ENCODE results near the gene TNFRSF18.
"Not testable (repeated sequence)": the region's sequence is repeated elsewhere in the genome, so short reads cannot be mapped to it uniquely, and the experiment has no call there.

Gene TNFRSF18, protein sequence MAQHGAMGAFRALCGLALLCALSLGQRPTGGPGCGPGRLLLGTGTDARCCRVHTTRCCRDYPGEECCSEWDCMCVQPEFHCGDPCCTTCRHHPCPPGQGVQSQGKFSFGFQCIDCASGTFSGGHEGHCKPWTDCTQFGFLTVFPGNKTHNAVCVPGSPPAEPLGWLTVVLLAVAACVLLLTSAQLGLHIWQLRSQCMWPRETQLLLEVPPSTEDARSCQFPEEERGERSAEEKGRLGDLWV

DNA sequence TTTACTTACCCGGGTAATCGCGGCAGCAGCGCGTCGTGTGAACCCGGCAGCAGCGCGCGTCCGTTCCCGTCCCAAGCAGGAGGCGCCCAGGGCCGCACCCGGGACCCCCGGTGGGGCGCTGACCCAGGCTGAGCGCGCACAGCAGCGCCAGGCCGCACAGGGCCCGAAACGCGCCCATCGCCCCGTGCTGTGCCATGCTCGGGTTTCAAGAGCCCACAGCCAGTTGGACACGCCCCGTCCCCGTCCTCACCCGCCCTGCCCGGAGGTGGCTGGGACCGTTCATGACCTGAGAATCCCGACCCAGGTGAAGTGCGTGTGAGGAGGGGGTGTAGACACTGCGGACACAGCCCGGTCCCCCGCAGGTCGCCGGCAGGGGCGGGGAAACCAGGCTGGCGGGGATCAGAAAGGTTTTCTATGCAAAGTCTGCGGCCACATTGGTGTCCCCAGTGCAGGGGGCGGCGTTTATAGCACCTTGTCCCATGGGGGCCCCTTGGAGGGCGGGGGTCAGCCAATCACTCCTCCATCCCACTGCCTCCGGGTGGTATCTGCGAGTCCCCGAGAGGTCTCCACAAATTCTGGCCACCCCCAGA is at the start of gene TNFRSF18:
TNFRSF18 (minus strand) TSS at position 217 of the 590 bp plus-strand sequence; CDS start at position 196, 21 bp downstream.
- DNase-seq, result no peak

DNA sequence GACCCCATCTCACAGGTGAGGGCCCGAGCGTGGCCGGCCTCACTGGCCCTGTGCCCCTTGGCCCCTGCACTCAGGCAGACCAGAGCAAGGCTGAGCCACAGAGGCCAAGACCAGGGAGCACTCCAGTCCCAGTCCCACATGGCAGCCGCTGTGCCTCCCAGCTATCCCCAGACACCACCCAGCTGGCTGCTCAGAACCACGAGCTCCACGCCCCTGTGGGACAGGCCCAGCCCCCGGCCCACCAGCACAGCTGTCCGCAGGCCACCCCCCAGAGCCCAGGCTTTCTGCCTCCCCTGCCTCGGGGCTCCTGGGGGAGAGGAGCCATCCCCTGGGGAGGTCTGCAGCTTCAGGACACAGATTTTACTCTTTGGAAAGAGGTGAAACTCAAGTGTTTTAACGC is 49.2 kb upstream of the TNFRSF18 start:
- DNase-seq, result no peak

DNA sequence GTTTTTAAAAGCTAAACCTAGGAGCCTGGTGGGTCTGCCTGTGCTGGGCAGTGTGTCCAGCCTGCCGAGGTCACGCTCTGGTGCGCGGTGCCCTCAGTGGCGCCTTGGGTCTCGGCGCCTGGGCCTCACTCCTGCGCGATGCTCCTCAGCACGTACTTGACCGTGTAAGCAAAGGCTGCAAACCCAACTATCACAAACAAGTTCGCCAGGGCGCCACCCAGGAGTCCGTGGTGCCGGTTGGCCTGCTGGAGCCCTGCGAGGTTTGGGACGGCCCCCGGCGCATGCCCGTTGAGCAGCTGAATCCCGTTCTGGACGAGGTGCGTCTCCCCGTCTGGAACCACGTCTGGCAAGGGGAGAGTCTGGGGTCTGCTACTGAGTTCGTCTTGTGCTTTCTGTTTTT is 48.7 kb upstream of the TNFRSF18 start:
- no peak for DNase-seq

DNA sequence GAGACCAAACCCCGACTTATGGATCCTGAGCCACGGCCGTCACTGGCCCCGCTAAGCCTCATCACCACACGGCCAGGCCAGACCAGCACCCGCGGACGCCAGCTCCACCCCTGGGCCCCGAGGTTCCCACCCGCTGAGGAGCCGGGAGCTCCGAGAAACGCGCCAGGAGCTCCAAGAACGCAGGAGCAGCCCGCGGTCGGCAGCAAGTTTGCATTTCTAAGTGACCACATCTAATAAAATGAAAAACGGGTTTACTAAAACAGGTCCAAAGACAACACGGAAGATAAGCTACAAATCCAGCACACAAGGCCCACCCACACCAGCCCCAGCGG is 48.2 kb upstream of the TNFRSF18 start:
- no peak for DNase-seq

DNA sequence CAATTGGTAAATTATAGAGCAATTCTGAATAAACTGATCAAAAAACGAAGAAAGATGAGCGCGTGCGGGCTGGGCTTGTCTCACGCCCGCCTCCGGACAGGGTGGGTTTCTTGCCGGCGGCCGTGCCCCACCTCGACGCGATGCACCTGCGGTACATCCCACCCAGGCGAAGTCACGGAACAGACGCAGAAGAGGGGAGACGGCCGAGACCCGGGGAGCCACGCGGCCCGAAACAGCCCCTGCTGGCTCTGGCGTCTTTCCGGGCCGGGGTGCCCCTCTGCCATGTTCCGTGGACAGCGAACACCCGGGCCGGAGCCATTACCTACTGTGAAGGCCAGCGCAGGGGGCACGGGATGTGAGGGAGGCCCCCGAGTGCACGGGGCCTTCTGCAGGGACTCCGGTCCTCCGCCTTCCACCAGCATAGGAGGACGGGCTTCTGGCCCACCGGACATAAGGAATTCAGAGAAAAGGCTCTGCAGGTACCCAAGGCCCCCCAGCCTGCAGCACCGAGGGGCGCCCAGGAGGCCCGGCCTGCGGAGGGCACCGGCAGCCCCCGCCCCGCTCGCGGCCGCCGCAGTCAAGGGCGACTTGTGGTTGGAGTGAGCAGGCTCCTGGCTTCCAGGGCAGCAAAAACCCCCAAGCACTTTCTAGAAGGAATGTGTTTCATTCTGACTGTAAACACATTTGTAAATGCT is 47.7 kb upstream of the TNFRSF18 start:
- DNase-seq, result no peak

- DNase-seq, result no peak
These were observed 46.9 kb upstream of the TNFRSF18 start for GRCh38 chr1:1253314-1253713.

DNA sequence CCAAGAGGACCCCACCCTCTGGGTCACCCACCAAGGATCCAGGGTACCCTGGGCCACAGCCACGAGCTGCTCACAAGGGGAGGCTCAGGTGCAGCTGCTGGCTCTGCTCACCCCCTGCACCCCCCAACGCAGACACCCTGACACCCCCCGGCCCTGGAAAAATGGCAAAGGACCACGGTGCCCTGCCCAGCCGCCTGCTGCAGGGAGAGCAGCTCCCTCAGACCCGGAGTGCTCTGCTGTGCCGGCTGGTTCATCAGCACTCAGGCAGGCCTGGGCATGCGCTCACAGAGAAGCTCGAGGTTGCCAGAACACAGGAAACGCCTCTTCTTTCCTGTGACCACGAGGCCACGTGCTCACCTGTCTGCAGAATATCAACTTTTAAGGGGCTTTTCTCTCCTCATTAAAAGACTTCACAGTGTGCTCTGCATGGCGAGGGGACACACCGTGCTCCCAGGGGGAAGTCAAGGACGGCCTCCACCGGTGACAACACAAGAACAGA is 44.4 kb upstream of the TNFRSF18 start:
- DNase-seq, result no peak

DNA sequence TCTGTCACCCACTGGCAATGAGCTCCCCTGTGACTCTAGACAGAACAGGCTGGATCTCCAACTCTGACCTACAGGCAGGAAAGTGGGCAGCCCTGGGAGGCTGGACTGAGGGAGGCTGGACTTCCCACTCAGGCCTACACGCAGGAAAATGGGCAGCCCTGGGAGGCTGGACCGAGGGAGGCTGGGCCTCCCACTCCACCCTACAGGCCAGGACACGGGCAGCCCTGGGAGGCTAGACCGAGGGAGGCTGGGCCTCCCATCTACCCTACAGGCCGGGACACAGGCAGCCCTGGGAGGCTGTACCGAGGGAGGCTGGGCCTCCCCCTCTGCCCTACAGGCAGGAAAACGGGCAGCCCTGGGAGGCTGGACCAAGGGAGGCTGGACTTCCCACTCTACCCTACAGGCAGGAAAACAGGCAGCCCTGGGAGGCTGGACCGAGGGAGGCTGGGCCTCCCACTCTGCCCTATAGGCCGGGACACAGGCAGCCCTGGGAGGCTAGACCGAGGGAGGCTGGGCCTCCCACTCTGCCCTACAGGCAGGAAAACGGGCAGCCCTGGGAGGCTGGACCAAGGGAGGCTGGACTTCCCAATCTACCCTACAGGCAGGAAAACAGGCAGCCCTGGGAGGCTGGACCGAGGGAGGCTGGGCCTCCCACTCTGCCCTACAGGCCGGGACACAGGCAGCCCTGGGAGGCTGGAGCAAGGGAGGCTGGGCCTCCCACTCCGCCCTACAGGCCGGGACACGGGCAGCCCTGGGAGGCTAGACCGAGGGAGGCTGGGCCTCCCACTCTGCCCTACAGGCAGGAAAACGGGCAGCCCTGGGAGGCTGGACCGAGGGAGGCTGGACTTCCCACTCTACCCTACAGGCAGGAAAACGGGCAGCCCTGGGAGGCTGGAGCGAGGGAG is 41.9 kb upstream of the TNFRSF18 start:
- not testable (repeated sequence) for DNase-seq

GRCh38 chr1:1247341-1247913 is 41.0 kb upstream of the TNFRSF18 start:
- DNase-seq, result no peak

DNA sequence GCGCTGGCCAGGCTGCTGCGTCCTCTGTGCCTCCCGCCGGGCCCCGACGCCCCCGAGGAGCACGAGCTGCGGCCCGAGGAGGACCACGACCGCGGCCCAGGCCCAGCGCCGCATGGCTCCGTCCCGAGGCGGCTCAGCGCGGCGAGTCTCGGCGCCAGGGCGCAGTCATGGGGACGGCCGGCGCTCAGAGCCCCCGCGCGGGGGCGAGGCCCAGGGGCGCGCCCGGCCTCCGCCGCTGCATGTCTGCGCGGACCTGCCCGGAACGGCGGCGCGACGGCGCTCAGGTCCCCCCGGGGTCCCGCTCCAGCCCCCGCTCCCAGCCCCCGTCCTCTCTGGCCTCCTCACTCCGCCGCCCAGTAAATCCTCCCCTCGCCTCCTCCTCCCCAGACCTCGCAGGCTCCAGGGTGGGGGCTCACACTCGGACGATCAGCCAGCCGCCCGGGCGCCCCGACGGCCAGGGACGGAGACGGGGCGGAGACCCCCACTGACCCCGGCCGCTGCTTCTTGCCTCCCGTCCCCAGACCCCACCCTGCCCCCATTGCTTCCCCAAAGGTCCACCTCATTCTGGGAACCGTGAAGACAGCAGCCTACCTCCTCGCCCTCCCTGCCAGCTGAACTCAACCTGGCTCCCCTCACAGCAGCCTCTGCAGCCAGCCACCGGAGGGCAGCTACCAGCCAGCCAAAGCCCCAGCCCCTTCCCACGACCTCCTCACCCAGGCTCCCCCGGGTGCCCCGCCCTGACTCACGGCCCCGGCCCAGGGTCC is 40.4 kb upstream of the TNFRSF18 start, which contains the start of gene C1QTNF12:
C1QTNF12 (minus strand) TSS at position 146 of the 764 bp plus-strand sequence; CDS start at position 114, 32 bp downstream.
- peak in 2 of 3 donors; percentile 18 to 43 for DNase-seq

DNA sequence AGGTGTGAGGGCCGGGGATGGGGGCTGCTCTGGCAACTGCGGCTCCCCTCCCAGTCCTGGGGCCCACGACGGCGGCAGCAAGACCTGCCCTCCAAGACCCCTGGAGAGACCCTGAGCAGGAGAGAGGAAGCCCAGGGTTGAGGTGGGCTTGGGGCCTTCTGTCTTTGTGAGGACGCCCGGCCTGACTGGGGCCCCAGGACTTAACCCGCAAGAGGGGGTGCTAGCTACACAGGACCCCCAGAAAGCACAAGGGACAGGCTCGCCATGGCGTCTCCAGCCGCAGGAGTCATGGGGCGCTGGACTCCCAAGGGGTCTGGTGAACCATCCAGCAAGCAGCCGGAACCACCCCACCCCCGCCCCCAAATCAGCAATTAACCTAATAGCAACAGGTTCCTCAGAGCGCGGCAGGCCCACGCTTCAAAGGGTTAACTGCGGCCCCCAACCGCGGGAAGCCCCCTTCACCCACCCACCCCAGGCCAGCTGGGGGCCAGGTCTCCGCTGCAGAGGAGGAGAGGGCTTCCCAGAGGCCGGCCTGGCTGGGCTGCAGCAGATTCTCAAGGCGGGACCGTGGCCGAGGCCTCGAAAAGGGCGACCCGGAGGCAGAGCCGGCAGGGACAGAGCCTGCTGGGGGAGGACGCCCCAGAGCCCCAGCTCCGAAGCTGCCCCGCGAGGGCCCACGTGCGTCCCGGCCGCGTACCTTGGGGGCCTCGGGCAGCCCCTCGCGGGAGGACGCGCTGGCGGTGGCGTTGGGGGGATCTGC is 39.6 kb upstream of the TNFRSF18 start:
- DNase-seq, result no peak

DNA sequence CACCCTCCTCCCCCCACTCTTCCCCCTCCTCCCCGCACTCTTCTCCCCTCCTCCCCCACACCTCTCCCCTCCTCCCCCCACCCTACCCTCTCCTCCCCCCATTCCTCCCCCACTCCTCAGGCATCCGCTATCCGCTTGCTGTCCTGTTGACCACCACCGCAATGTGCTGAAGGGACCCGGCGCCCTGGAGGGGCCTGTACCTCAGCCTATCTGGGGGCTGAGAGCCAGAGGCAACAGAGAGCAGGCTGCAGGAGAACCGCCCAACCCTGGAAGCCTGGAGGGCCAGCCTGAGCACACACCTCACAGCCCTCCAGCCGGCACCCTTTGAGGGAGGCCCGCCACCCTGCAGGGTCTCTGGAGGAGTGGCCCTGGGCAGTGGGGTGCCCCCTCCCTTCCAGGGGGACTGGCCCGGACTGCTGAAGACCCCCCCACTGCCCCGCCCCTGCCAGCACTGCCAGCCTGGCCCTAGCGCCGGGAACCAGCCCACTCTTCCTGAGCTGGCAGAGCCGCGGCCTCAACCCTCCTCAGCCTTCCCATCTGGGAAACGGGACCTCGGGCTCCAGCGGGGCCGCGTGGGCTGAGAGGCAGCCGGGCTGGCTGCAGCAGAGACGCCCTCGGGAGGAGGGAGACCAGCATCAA is 38.9 kb upstream of the TNFRSF18 start:
- DNase-seq, result no peak

- DNase-seq, result no peak
These were observed 37.9 kb upstream of the TNFRSF18 start for GRCh38 chr1:1244192-1244811.

- no peak for DNase-seq
These were observed 37.4 kb upstream of the TNFRSF18 start for GRCh38 chr1:1243807-1244191.

- no peak for DNase-seq
These were observed 36.9 kb upstream of the TNFRSF18 start for GRCh38 chr1:1243266-1243660.

GRCh38 chr1:1242461-1243265 is 36.3 kb upstream of the TNFRSF18 start:
- no peak for DNase-seq

GRCh38 chr1:1241588-1242219 is 35.3 kb upstream of the TNFRSF18 start:
- DNase-seq, result no peak

DNA sequence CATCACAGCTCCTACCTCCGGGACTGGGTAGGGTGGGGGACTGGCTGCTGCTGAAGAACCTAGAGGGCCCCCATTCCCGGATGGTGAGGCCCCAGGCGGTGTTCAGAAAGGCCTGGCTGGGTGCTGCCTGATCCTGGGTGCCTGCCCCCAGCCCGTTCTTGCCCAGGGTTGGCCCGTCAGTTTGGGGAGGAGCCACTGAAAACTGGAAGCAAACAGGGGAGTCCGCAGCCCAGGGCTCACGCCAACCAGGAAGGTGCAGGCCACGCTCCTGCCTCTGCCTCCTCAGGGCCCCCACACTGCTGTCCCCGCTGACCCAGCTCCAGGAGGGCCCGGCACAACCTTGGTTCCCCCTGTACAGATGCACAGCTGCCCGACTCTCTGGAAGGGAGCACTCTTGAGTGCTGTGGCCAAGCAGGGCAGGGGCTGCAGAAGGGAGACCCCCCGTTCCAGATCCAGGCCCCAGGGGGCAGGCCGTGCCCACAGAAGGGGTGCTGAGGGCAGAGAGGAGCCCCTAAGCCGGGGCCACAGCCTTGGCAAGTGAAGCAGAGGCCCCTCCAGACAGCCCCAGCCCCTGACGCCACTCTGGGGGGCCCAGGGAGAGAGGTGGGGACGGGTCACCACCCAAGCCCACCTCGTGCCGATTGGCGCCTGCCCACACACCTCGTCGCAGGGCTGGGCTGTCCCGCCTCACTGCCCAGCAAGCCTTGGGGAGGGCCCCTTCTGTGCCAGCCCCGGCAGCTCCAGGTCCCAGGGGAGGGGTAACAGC is 34.6 kb upstream of the TNFRSF18 start:
- DNase-seq, result no peak
